HG03139 (cell line): ENCODE measurements around the gene SLC25A12.
"Not testable (repeated sequence)": the region's sequence is repeated elsewhere in the genome, so short reads cannot be mapped to it uniquely, and the experiment has no call there.

Source experiments
- ATAC-seq: cut with Tn5 transposase; IDR thresholded peaks from one replicate; pipeline ENCODE4 v1.9.1; 2021; ENCODE audit not compliant: unreplicated experiment

SLC25A12 gene

GRCh38 chr2:171893824-171894611 lies at the start of gene SLC25A12:
TSS of gene SLC25A12 (minus strand) at chr2:171894244. CDS start at chr2:171894214, 30 bp downstream.
- peak; percentile 94 for ATAC-seq

- no peak for ATAC-seq
Observed at GRCh38 chr2:171941316-171941699, 47.3 kb upstream of the SLC25A12 start.

- no peak for ATAC-seq
Observed at GRCh38 chr2:171939743-171940071, 45.7 kb upstream of the SLC25A12 start.

GRCh38 chr2:171939058-171939742 lies 45.2 kb upstream of the SLC25A12 start:
- no peak for ATAC-seq

GRCh38 chr2:171930385-171930784 lies 36.3 kb upstream of the SLC25A12 start:
- no peak for ATAC-seq

- ATAC-seq, result no peak
Observed at GRCh38 chr2:171924170-171924942, 30.3 kb upstream of the SLC25A12 start.

GRCh38 chr2:171923206-171923605 lies 29.2 kb upstream of the SLC25A12 start:
- ATAC-seq, result no peak

- ATAC-seq, result peak; percentile 97
Observed at GRCh38 chr2:171922230-171923022, 28.4 kb upstream of the SLC25A12 start, which contains the start of gene HAT1. TSS of gene HAT1 (plus strand) at chr2:171922461. CDS start at chr2:171922501, 40 bp downstream.

GRCh38 chr2:171921970-171922229 lies 27.9 kb upstream of the SLC25A12 start:
- ATAC-seq, result no peak

- ATAC-seq, result no peak
Observed at GRCh38 chr2:171919453-171919852, 25.4 kb upstream of the SLC25A12 start.

- no peak for ATAC-seq
Observed at GRCh38 chr2:171913517-171913916, 19.5 kb upstream of the SLC25A12 start.

GRCh38 chr2:171910494-171910893 lies 16.4 kb upstream of the SLC25A12 start:
- ATAC-seq, result no peak

GRCh38 chr2:171909266-171909665 lies 15.2 kb upstream of the SLC25A12 start:
- no peak for ATAC-seq

- ATAC-seq, result no peak
Observed at GRCh38 chr2:171908235-171908634, 14.2 kb upstream of the SLC25A12 start.

- ATAC-seq, result no peak
Observed at GRCh38 chr2:171902840-171903420, 8.9 kb upstream of the SLC25A12 start.

GRCh38 chr2:171899623-171900282 lies 5.7 kb upstream of the SLC25A12 start:
- not testable (repeated sequence) for ATAC-seq

- no peak for ATAC-seq
Observed at GRCh38 chr2:171895786-171896185, 1.7 kb upstream of the SLC25A12 start.

- ATAC-seq, result no peak
Observed at GRCh38 chr2:171894612-171894947, 536 bp upstream of the SLC25A12 start.

GRCh38 chr2:171893196-171893823 lies 734 bp downstream of the SLC25A12 start:
- no peak for ATAC-seq

GRCh38 chr2:171889808-171890207 lies 4.2 kb downstream of the SLC25A12 start:
- ATAC-seq, result no peak
